C4-2B (cell line): ENCODE data around the gene NUDCD3.

ENCODE experiments used
- ZFX ChIP-seq: fragments of 450-650 bp; IDR thresholded peaks from 2 replicates; pipeline ENCODE4 v1.6.1; 2017
- TF ChIP-seq, protein P1 (sequence below): fragments of 450-650 bp; conservative IDR thresholded peaks from 2 replicates; pipeline ENCODE4 v1.5.1; 2017; ENCODE audit warnings: mild to moderate bottlenecking

DNA sequence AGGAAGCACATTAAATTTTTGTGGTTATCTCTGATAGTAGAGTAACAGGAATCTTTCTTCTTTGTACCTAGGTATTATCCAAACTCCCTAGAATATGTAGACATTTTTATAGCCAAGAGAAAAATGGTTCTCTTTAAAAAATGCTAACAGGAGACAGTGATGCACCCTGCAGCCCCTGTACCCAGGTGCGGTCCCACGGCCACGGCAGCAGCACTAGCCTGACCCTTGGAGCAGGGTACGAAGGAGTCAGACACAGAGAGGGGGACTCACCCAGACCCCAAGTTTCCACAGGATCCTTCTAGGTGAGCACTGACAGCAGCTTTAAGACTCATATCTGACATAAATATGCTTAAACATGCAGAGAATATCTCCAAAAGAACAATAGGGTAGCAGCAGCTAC, 60.4 kb downstream of the NUDCD3 start:
- TF ChIP-seq, protein P1, sequence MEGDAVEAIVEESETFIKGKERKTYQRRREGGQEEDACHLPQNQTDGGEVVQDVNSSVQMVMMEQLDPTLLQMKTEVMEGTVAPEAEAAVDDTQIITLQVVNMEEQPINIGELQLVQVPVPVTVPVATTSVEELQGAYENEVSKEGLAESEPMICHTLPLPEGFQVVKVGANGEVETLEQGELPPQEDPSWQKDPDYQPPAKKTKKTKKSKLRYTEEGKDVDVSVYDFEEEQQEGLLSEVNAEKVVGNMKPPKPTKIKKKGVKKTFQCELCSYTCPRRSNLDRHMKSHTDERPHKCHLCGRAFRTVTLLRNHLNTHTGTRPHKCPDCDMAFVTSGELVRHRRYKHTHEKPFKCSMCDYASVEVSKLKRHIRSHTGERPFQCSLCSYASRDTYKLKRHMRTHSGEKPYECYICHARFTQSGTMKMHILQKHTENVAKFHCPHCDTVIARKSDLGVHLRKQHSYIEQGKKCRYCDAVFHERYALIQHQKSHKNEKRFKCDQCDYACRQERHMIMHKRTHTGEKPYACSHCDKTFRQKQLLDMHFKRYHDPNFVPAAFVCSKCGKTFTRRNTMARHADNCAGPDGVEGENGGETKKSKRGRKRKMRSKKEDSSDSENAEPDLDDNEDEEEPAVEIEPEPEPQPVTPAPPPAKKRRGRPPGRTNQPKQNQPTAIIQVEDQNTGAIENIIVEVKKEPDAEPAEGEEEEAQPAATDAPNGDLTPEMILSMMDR, result no peak
- TF ChIP-seq ZFX, result no peak
